T47D (cell line): ENCODE results near the gene PGM2.
A peak's percentile ranks its signal among the peaks of the same experiment; 100 is the strongest.
"Not testable (repeated sequence)": the region's sequence is repeated elsewhere in the genome, so short reads cannot be mapped to it uniquely, and the experiment has no call there.

Source experiments
- DNase-seq, 2 experiments: peaks; one replicate each; pipeline versions ENCODE4 v3.0.0 to v3.0.0-alpha.2; 2011 to 2012; ENCODE audit warnings: low read depth in 1 of 2, low spot score in 1 of 2
- JUND ChIP-seq: IDR thresholded peaks from 2 replicates; pipeline ENCODE4 v1.6.1; 2012; ENCODE audit warnings: low read depth
- in situ Hi-C: cut with HindIII; loops from 2 replicates; pipeline ENCODE4 v1.10.0; 2016; ENCODE audit warnings: low sequenced_read_pairs, low pct_unique_long_range_greater_than_20kb

Gene PGM2

DNA sequence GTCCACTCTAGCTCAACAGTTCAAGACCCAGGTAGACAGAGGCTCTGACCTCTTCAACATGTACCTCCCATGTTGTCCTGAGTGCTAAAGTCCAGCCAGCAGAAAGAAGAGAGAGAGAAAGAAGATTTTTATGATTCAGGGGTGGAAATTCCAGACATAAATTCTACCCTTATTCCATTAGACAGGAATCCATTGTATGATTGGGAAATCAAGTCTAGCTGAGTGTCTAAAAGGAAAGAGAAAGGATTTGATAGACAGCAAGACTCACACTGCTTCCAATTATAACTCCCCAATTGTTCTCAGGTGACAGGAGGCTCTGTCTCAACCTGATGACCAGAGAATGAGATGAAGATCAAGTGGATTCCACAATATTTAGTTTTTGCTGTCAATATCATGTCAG lies 27.9 kb upstream of the PGM2 start:
- no peak for TF ChIP-seq JUND
- in situ Hi-C loops = no loop called here
- DNase-seq = no peak

GRCh38 chr4:37799941-37800554 lies 26.4 kb upstream of the PGM2 start:
- no peak for DNase-seq
- in situ Hi-C loops = no loop called here
- no peak for TF ChIP-seq JUND

GRCh38 chr4:37802068-37802666 lies 24.3 kb upstream of the PGM2 start:
- in situ Hi-C loops = no loop called here
- no peak for TF ChIP-seq JUND
- peak; percentile 5 to 82 for DNase-seq

DNA sequence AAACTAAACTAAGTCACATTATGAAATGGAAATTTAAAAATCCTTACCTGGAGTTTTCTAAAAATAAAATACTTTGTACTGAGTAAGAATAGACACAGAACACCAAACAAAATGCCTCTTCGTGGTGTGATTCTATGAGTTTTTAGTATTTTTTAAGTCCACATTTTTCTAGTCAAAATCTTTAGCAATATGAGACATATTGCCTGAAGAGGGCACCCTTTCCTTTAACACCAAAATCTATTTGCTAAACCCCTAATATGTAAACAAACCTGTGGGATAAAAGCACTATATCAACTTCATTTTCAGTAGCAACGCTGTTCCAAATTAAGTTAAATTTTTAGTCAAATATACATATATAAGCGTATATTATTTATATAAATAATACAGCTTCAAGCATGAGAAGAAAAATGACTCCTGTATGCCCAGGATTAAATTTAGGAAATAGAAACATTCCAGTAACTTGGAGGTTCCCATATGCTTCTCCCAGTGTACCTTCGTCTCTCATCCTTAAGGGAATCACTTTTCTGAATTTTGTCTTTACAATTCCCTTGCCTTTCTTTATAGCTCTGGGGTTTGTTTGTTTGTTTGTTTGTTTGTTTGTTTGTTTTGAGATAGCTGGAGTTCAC lies 23.0 kb upstream of the PGM2 start:
- peak in 1 of 2 experiments; percentile 38 for DNase-seq
- TF ChIP-seq JUND = no peak
- in situ Hi-C loops = no loop called here

DNA sequence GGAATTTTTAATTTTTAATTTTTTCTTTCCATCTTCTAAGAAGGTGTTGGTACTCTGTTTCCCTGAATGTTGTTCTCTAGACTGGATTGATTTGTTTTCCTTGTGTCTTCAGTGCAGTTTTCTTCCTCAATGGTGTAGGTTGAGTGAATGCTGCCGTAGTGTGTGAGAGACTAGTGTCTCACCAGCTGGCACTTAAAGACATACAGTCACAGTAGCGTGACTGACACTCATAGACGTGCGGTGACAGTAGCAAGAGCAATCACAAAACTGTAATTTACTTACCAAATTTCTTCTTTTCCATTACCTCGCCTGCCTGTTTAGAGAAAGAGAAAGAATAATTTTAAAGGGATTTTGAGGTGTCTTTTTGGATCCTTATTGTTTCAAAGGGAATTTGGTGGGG lies 21.4 kb upstream of the PGM2 start:
- no peak for TF ChIP-seq JUND
- DNase-seq = no peak
- in situ Hi-C loops = no loop called here

- DNase-seq = no peak
- TF ChIP-seq JUND = no peak
- in situ Hi-C loops = no loop called here
Measured at GRCh38 chr4:37812713-37813112, 13.8 kb upstream of the PGM2 start.

- no peak for DNase-seq
- in situ Hi-C loops = no loop called here
- TF ChIP-seq JUND = no peak
Measured at GRCh38 chr4:37815591-37815990, 10.9 kb upstream of the PGM2 start.

DNA sequence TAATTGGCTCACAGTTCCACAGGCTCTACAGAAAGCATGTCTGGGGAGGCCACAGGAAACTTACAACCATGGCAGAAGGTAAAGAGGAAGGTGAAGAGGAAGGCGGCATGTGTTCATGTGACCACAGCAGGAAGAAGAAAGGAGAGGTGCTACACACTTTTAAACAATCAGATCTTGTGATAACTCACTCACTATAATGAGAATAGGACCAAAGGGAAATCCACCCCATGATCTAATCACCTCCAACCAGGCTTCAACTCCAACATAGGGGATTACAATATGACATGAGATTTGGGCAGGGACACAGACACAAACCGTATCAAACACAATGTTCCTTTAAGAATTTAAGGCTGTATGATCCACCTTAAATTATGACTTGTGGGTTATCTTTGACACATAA lies 10.5 kb upstream of the PGM2 start:
- no peak for TF ChIP-seq JUND
- in situ Hi-C loops = no loop called here
- no peak for DNase-seq

GRCh38 chr4:37816719-37817118 lies 9.8 kb upstream of the PGM2 start:
- in situ Hi-C loops = no loop called here
- no peak for TF ChIP-seq JUND

GRCh38 chr4:37818752-37819151 lies 7.7 kb upstream of the PGM2 start:
- DNase-seq = no peak
- in situ Hi-C loops = no loop called here
- TF ChIP-seq JUND = no peak

More at GRCh38 chr4:37816719-37817118, 9.8 kb upstream of the PGM2 start:
- DNase-seq = no peak

GRCh38 chr4:37820458-37820857 lies 6.0 kb upstream of the PGM2 start:
- DNase-seq, in situ Hi-C loops: not testable (repeated sequence)

DNA sequence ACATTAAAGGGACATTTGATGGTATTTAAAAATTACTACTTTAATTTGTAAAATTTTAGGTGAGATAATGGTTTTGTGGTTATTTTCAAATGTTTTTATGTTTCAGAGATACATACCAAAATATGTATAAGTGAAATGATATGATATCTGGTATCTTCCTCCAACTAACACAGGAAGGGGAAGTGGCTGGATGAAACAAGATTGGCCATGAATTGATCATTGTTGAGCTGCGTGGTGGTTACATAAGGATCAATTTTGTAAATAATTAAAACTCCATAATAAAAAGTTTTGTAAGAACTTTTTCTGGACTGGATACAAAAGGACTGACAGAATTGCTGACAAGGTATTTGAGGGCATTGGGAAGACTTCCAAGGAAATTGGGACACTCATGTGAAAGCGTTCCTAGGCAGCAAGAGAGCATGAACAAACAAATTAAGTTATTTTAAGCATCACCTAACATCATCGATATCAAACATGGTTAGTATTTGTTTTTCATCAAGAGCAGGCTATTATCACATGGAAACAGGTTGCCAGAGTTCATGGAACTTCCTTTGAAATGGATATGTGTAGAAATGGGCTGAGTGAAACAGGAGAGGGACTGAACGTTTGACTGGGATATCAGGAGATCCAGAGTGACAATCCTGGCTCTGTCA lies 4.4 kb upstream of the PGM2 start:
- in situ Hi-C loops = no loop called here
- DNase-seq = no peak
- TF ChIP-seq JUND = no peak

GRCh38 chr4:37825501-37825900 lies 985 bp upstream of the PGM2 start:
- DNase-seq, in situ Hi-C loops: not testable (repeated sequence)
